Measurements from ENCODE around the gene PIP4K2A.

PIP4K2A gene

DNA sequence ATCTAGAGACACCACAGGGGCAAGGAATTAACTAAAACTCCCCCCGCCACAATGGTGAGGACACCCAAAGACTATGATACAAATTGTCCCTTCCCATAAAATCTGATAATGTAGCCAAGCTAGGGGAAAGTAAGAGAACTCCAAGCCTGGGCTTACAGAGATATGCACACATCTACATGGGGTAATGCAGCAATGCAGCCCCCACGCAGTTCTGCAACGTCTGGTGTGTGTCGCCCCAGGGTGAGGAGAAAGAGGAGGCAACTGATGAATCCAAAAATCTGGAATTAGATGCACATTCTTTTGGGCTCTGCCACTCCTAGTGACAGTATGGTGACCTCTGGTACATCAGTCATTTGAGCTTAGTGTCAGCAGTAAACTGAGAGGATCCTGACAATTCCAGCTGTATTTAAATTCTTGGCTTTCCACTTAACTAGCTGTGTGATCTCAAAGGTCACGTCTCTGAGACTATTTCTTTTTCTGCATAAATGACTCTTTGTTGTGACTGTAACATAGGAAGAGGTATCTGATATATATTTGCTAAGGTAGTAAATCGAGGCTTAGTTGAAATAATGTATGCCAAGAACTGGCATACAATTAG is 51.5 kb downstream of the PIP4K2A start:
- Histone ChIP-seq H3K4me1 (ENCODE audit: control insufficient read depth in 2 of 2, insufficient read depth in 1 of 2, low read depth in 1 of 2, low read length in 2 of 2) (peaks cover 4 to 7% of the 10 kb centered on the region in 2 donors), H4K8ac (ENCODE audit: low read depth, low read length) (no peak overlapping the region), H3K9ac (ENCODE audit: low read depth, low read length, poor library complexity) (no peak overlapping the region), H2AFZ (ENCODE audit: low read length) (no peak overlapping the region), H3K27ac (replicated peaks; ENCODE audit: low read length) (no peak overlapping the region), H3K36me3 (replicated peaks in 1 of 2; ENCODE audit: control insufficient read depth in 2 of 2, insufficient read depth in 2 of 2, low read length in 2 of 2) (no peaks in the 10 kb centered on the region), H2BK5ac (ENCODE audit: low read length) (no peak overlapping the region), H3K18ac (ENCODE audit: low read length) (no peak overlapping the region), H2BK12ac (ENCODE audit: low read length) (no peak overlapping the region), H3K27me3 (ENCODE audit: control insufficient read depth in 3 of 3, insufficient read depth in 3 of 3, low read depth in 1 of 3, low read length in 3 of 3) (no peaks in the 10 kb centered on the region), H3K14ac (ENCODE audit: low read length) (no peak overlapping the region), H3K9me3 (replicated peaks in 1 of 2; ENCODE audit: control insufficient read depth in 2 of 2, insufficient read depth in 1 of 2, low read depth in 1 of 2, low read length in 2 of 2) (no peaks in the 10 kb centered on the region), H3K4ac (ENCODE audit: low read length) (no peak overlapping the region), H4K91ac (ENCODE audit: low read depth, low read length, poor library complexity) (no peak overlapping the region), H2BK120ac (ENCODE audit: low read depth, low read length) (no peak overlapping the region), H2BK15ac (ENCODE audit: low read length) (no peak overlapping the region), H3K23ac (ENCODE audit: low read depth, low read length, poor library complexity) (no peak overlapping the region), H3K79me1 (ENCODE audit: low read depth, low read length) (no peaks in the 10 kb centered on the region), H2AK5ac (ENCODE audit: low read depth, low read length) (no peak overlapping the region), H3K4me3 (ENCODE audit: low read length in 2 of 2) (no peak overlapping the region), H3K4me2 (ENCODE audit: insufficient read depth, low read length, poor library complexity, severe bottlenecking) (no peak overlapping the region)
- DNase-seq (ENCODE audit: low spot score): no peak
- WGBS, 2 donors (ENCODE audit: extremely low coverage in 2 of 2, insufficient read length in 2 of 2, insufficient replicate concordance in 1 of 2): no CpG with 5 or more reads among the region's 6 CpGs

DNA sequence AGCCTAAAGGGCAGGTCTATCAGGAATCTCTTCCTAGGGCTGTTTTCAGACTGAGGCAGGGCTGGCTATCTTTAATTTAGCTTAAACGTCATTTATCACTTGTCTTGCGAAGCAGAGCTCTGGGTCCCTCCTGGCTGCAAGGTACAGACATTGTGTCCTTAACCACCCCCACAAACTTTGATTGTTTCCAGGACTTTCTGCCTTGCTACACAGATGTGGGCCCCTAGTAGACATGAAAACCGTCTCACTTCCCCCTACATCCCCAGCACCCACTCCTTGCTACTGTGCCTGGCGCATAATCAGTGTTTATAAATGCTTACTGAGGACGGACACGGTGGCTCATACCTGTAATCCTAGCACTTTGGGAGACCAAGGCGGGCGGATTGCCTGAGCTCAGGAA is 54.5 kb downstream of the PIP4K2A start:
- Histone ChIP-seq H2BK15ac (ENCODE audit: low read length) (no peak overlapping the region), H2BK12ac (ENCODE audit: low read length) (no peak overlapping the region), H2BK5ac (ENCODE audit: low read length) (no peak overlapping the region), H3K4me2 (ENCODE audit: insufficient read depth, low read length, poor library complexity, severe bottlenecking) (no peak overlapping the region), H4K8ac (ENCODE audit: low read depth, low read length) (no peak overlapping the region), H3K4ac (ENCODE audit: low read length) (no peak overlapping the region), H2BK120ac (ENCODE audit: low read depth, low read length) (no peak overlapping the region), H4K91ac (ENCODE audit: low read depth, low read length, poor library complexity) (no peak overlapping the region), H3K27ac (replicated peaks; ENCODE audit: low read length) (no peak overlapping the region), H3K23ac (ENCODE audit: low read depth, low read length, poor library complexity) (no peak overlapping the region), H3K27me3 (ENCODE audit: control insufficient read depth in 3 of 3, insufficient read depth in 3 of 3, low read depth in 1 of 3, low read length in 3 of 3) (no peaks in the 10 kb centered on the region), H3K4me1 (ENCODE audit: control insufficient read depth in 2 of 2, insufficient read depth in 1 of 2, low read depth in 1 of 2, low read length in 2 of 2) (peaks cover 0 to 5% of the 10 kb centered on the region in 2 donors), H2AFZ (ENCODE audit: low read length) (no peak overlapping the region), H3K4me3 (ENCODE audit: low read length in 2 of 2) (no peak overlapping the region), H3K9me3 (replicated peaks in 1 of 2; ENCODE audit: control insufficient read depth in 2 of 2, insufficient read depth in 1 of 2, low read depth in 1 of 2, low read length in 2 of 2) (no peaks in the 10 kb centered on the region), H3K9ac (ENCODE audit: low read depth, low read length, poor library complexity) (no peak overlapping the region), H3K79me1 (ENCODE audit: low read depth, low read length) (no peaks in the 10 kb centered on the region), H3K18ac (ENCODE audit: low read length) (no peak overlapping the region), H2AK5ac (ENCODE audit: low read depth, low read length) (no peak overlapping the region), H3K14ac (ENCODE audit: low read length) (no peak overlapping the region), H3K36me3 (replicated peaks in 1 of 2; ENCODE audit: control insufficient read depth in 2 of 2, insufficient read depth in 2 of 2, low read length in 2 of 2) (no peaks in the 10 kb centered on the region)
- WGBS, 2 donors (ENCODE audit: extremely low coverage in 2 of 2, insufficient read length in 2 of 2, insufficient replicate concordance in 1 of 2): no CpG with 5 or more reads among the region's 8 CpGs
- no peak for DNase-seq (ENCODE audit: low spot score)

DNA sequence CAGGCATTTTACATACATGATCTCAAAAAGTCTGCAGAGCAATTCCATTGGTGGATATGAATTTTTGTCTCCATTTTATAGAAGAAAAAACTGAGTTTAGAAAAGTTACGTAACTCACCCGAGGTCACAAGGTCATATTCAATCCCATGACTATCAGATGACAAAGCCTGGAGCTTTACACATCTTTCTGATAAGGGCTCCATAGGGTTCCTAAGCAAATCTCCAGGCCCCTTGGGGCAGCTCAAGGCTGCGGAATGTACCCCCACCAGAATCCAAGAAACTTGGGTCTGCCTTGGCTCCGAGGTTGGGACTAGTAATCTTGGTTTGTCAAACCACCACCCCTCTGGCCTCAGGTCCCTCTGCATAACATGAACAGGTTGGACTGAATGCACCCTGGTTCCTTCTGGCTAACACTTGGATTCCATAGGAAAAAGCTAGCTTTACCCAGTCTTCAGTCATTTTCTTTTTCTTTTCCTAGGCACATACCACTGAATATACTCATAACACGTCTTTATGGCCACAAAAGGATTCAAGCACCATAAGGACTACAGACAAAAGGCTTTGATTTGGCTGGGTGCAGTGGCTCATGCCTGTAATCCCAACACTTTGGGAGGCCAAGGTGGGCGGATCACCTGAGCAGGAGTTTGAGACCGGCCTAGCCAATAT is 55.5 kb downstream of the PIP4K2A start:
- Histone ChIP-seq H3K23ac (ENCODE audit: low read depth, low read length, poor library complexity) (no peak overlapping the region), H3K14ac (ENCODE audit: low read length) (no peak overlapping the region), H4K8ac (ENCODE audit: low read depth, low read length) (no peak overlapping the region), H3K27me3 (ENCODE audit: control insufficient read depth in 3 of 3, insufficient read depth in 3 of 3, low read depth in 1 of 3, low read length in 3 of 3) (no peaks in the 10 kb centered on the region), H2BK5ac (ENCODE audit: low read length) (no peak overlapping the region), H2BK12ac (ENCODE audit: low read length) (no peak overlapping the region), H2AK5ac (ENCODE audit: low read depth, low read length) (no peak overlapping the region), H3K18ac (ENCODE audit: low read length) (no peak overlapping the region), H3K9me3 (replicated peaks in 1 of 2; ENCODE audit: control insufficient read depth in 2 of 2, insufficient read depth in 1 of 2, low read depth in 1 of 2, low read length in 2 of 2) (no peaks in the 10 kb centered on the region), H3K4me1 (ENCODE audit: control insufficient read depth in 2 of 2, insufficient read depth in 1 of 2, low read depth in 1 of 2, low read length in 2 of 2) (peaks cover 0 to 9% of the 10 kb centered on the region in 2 donors), H3K9ac (ENCODE audit: low read depth, low read length, poor library complexity) (no peak overlapping the region), H3K79me1 (ENCODE audit: low read depth, low read length) (no peaks in the 10 kb centered on the region), H2BK120ac (ENCODE audit: low read depth, low read length) (no peak overlapping the region), H3K4me2 (ENCODE audit: insufficient read depth, low read length, poor library complexity, severe bottlenecking) (no peak overlapping the region), H2AFZ (ENCODE audit: low read length) (no peak overlapping the region), H3K36me3 (replicated peaks in 1 of 2; ENCODE audit: control insufficient read depth in 2 of 2, insufficient read depth in 2 of 2, low read length in 2 of 2) (no peaks in the 10 kb centered on the region), H2BK15ac (ENCODE audit: low read length) (no peak overlapping the region), H3K4ac (ENCODE audit: low read length) (no peak overlapping the region), H3K4me3 (ENCODE audit: low read length in 2 of 2) (no peak overlapping the region), H4K91ac (ENCODE audit: low read depth, low read length, poor library complexity) (no peak overlapping the region), H3K27ac (replicated peaks; ENCODE audit: low read length) (no peak overlapping the region)
- DNase-seq (ENCODE audit: low spot score): no peak
- no CpG with 5 or more reads among the region's 7 CpGs for whole genome bisulfite sequencing, 2 donors (ENCODE audit: extremely low coverage in 2 of 2, insufficient read length in 2 of 2, insufficient replicate concordance in 1 of 2)

DNA sequence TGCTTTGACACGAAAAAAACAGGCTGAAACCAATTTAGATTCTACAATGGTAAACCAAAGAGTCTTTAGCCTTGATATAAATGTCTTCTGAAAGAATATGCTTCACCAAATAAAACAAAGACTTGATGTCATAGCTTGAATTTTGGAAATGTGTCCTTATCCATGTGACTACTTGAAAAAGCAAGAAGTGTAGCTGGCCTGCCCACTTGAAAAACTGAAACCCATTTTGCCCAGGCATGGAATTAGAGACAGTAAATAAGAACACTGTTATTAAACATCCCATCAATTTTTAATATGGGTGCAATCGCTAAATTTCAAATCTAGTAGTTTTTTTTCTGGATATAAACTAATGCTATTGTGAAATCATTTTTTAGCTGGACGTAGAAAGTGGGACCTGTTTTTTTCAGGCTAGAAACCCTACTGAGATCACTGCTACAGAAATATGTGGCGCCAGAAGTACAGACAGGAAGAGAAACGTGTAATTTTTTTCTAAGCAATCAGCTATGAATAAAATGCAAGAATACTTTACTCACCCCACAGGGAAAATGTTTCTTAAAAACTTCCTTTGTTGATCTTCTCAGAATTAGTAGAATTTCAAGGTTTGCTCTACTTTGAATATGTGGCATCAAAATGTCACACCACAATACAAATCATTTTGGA is 56.7 kb downstream of the PIP4K2A start:
- H2BK5ac ChIP-seq (ENCODE audit: low read length): no peak overlapping the region
- no peak overlapping the region for H3K27ac ChIP-seq (replicated peaks; ENCODE audit: low read length)
- H3K4me2 ChIP-seq (ENCODE audit: insufficient read depth, low read length, poor library complexity, severe bottlenecking): no peak overlapping the region
- H2AFZ ChIP-seq (ENCODE audit: low read length): no peak overlapping the region
- no peak overlapping the region for H3K14ac ChIP-seq (ENCODE audit: low read length)
- no peak for DNase-seq (ENCODE audit: low spot score)
- H3K18ac ChIP-seq (ENCODE audit: low read length): no peak overlapping the region
- H3K23ac ChIP-seq (ENCODE audit: low read depth, low read length, poor library complexity): no peak overlapping the region
- no CpG with 5 or more reads among the region's 5 CpGs for WGBS, 2 donors (ENCODE audit: extremely low coverage in 2 of 2, insufficient read length in 2 of 2, insufficient replicate concordance in 1 of 2)
- H2BK120ac ChIP-seq (ENCODE audit: low read depth, low read length): no peak overlapping the region
- no peak overlapping the region for H2BK12ac ChIP-seq (ENCODE audit: low read length)
- H4K91ac ChIP-seq (ENCODE audit: low read depth, low read length, poor library complexity): no peak overlapping the region
- no peak overlapping the region for H3K4ac ChIP-seq (ENCODE audit: low read length)
- H3K4me1 ChIP-seq (ENCODE audit: control insufficient read depth in 2 of 2, insufficient read depth in 1 of 2, low read depth in 1 of 2, low read length in 2 of 2): peaks cover 0 to 6% of the 10 kb centered on the region in 2 donors
- H3K27me3 ChIP-seq (ENCODE audit: control insufficient read depth in 3 of 3, insufficient read depth in 3 of 3, low read depth in 1 of 3, low read length in 3 of 3): no peaks in the 10 kb centered on the region
- no peak overlapping the region for H2BK15ac ChIP-seq (ENCODE audit: low read length)
- H3K4me3 ChIP-seq (ENCODE audit: low read length in 2 of 2): no peak overlapping the region
- no peaks in the 10 kb centered on the region for H3K36me3 ChIP-seq (replicated peaks in 1 of 2; ENCODE audit: control insufficient read depth in 2 of 2, insufficient read depth in 2 of 2, low read length in 2 of 2)
- no peak overlapping the region for H3K9ac ChIP-seq (ENCODE audit: low read depth, low read length, poor library complexity)
- no peaks in the 10 kb centered on the region for H3K79me1 ChIP-seq (ENCODE audit: low read depth, low read length)
- no peak overlapping the region for H2AK5ac ChIP-seq (ENCODE audit: low read depth, low read length)
- no peak overlapping the region for H4K8ac ChIP-seq (ENCODE audit: low read depth, low read length)
- H3K9me3 ChIP-seq (replicated peaks in 1 of 2; ENCODE audit: control insufficient read depth in 2 of 2, insufficient read depth in 1 of 2, low read depth in 1 of 2, low read length in 2 of 2): no peaks in the 10 kb centered on the region
